OCI-LY3 (cell line): ENCODE results near the gene PADI2.
A peak's percentile ranks its signal among the peaks of the same experiment; 100 is the strongest.

ENCODE experiments used
- H2AFZ ChIP-seq: fragments of 200-600, 300-600 bp; shearing (Covaris generic); 2 replicates; pipeline ENCODE4 v1.6.0; 2014; ENCODE audit warnings: antibody characterized with exemption, low read depth, low read length
- H3K27ac ChIP-seq: fragments of 200-600, 300-600 bp; sonication (generic); 2 replicates; pipeline ENCODE4 v1.5.1; 2014; ENCODE audit warnings: mild to moderate bottlenecking, low read length, moderate library complexity, mixed read lengths
- H3K27me3 ChIP-seq: fragments of 200-600, 300-600 bp; sonication (generic); 2 replicates; pipeline ENCODE4 v1.6.1; 2014; ENCODE audit warnings: low read depth, low read length, mixed read lengths
- H3K36me3 ChIP-seq: fragments of 200-600, 300-600 bp; sonication (generic); replicated peaks from 2 replicates; pipeline ENCODE3; 2014; ENCODE audit warnings: low read depth, low read length, mixed read lengths
- H3K4me1 ChIP-seq: fragments of 300-600, 200-600 bp; sonication (generic); 2 replicates; pipeline ENCODE4 v1.6.1; 2014; ENCODE audit warnings: low read length, mixed read lengths
- H3K4me2 ChIP-seq: fragments of 200-600, 300-600 bp; sonication (generic); 2 replicates; pipeline ENCODE4 v1.6.1; 2014; ENCODE audit warnings: low read length, mixed read lengths
- H3K4me3 ChIP-seq: fragments of 300-600, 200-600 bp; sonication (generic); 2 replicates; pipeline ENCODE4 v1.5.1; 2014; ENCODE audit warnings: antibody characterized with exemption, mild to moderate bottlenecking, low read length, moderate library complexity
- H3K79me2 ChIP-seq: fragments of 300-600, 200-600 bp; shearing (Covaris generic); 2 replicates; pipeline ENCODE4 v1.6.1; 2014; ENCODE audit warnings: mild to moderate bottlenecking, low read length, mixed read lengths
- H3K9ac ChIP-seq: fragments of 300-600, 200-600 bp; shearing (Covaris generic); 2 replicates; pipeline ENCODE4 v1.6.0; 2014; ENCODE audit warnings: mild to moderate bottlenecking, low read length, moderate library complexity
- H3K9me3 ChIP-seq: fragments of 200-600, 300-600 bp; shearing (Covaris generic); 2 replicates; pipeline ENCODE4 v1.6.1; 2014; ENCODE audit warnings: low read length, mixed read lengths; ENCODE audit not compliant: insufficient read depth
- H4K20me1 ChIP-seq: fragments of 200-600, 300-600 bp; sonication (generic); 2 replicates; pipeline ENCODE4 v1.6.1; 2016; ENCODE audit warnings: low read length, mixed read lengths; ENCODE audit not compliant: insufficient read depth
- EZH2phosphoT487 ChIP-seq: fragments of 200-600 bp; shearing (Covaris generic); IDR thresholded peaks from 2 replicates; pipeline ENCODE4 v1.6.1; 2018; ENCODE audit warnings: antibody characterized with exemption, mixed run types, low read depth
- TF ChIP-seq, protein P1 (sequence below): fragments of 200-600, 300-600 bp; sonication (generic); IDR thresholded peaks from 2 replicates; pipeline ENCODE4 v1.5.1; 2014; ENCODE audit warnings: antibody characterized with exemption, low read length, low read depth

PADI2 gene

DNA sequence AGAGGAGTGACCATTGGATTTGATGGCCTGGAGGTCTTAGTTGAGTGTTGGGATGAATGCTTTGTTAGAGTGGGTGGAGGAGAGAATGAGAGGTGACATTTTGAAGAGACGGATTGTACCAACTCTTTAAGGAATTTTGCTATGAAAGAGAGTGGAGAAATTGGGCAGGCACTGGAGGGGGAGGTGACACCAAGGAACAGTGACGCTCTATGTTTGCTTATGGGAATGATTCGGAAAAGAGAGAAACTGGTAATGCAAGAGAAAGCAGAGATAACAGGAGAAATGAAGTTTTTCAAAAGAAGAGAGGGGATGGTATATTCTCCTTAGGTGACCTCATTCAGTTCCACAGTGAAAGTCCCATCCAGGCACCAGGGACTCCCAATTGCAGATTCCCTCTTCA lies 24.5 kb upstream of the PADI2 start:
- Histone ChIP-seq H4K20me1 (no peaks in the 10 kb centered on the region), H3K9me3 (no peaks in the 10 kb centered on the region), H3K79me2 (no peaks in the 10 kb centered on the region), H3K9ac (no peak overlapping the region), H3K4me3 (no peak overlapping the region), H3K27ac (peak overlapping the region; percentile 98), H3K27me3 (no peaks in the 10 kb centered on the region), H2AFZ (no peak overlapping the region), H3K36me3 (no peaks in the 10 kb centered on the region), H3K4me1 (peaks cover 43% of the 10 kb centered on the region), H3K4me2 (no peak overlapping the region)
- TF ChIP-seq, protein P1, sequence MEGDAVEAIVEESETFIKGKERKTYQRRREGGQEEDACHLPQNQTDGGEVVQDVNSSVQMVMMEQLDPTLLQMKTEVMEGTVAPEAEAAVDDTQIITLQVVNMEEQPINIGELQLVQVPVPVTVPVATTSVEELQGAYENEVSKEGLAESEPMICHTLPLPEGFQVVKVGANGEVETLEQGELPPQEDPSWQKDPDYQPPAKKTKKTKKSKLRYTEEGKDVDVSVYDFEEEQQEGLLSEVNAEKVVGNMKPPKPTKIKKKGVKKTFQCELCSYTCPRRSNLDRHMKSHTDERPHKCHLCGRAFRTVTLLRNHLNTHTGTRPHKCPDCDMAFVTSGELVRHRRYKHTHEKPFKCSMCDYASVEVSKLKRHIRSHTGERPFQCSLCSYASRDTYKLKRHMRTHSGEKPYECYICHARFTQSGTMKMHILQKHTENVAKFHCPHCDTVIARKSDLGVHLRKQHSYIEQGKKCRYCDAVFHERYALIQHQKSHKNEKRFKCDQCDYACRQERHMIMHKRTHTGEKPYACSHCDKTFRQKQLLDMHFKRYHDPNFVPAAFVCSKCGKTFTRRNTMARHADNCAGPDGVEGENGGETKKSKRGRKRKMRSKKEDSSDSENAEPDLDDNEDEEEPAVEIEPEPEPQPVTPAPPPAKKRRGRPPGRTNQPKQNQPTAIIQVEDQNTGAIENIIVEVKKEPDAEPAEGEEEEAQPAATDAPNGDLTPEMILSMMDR = no peak
- TF ChIP-seq EZH2phosphoT487 = no peak

DNA sequence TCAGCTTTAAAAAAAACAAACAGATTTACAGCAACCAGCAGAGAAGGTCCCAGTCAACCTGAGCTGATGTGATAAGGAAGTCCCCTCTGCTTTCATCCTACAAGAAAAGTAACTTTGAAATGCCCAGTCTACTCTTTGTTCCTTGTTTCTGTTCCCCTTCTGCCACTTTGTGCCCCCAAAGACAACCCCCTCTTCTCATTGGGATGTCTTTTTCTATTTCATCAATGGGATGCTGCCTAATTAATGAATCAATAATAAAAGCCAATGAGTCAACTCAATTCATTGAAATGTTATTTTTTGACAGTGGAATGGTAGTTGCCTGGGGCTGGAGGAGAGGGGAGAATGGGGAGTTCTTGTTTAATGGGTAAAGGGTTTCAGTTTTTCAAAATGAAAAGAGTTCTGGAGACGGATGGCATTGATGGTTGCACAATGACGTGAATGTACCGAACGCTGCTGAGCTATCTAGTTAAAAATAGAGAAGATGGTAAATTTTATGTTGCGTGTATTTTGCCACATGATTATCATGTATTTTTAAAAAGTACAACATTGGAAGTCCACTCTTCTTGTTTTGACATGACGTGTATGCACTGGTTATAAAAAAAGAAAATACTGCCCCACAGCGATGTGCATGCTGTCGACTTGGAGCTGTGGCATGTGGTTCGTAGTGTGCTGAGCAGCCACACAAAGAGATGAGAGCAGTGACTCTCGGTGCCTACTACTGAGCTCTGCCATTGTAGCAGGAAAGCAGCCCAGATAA lies 22.4 kb upstream of the PADI2 start:
- H4K20me1 ChIP-seq = no peaks in the 10 kb centered on the region
- peak overlapping the region; percentile 76 for H3K4me2 ChIP-seq
- TF ChIP-seq, protein P1 = peak; percentile 34; the same call in 1 of the 2 replicates
- TF ChIP-seq EZH2phosphoT487 = no peak
- no peaks in the 10 kb centered on the region for H3K27me3 ChIP-seq
- peaks cover 49% of the 10 kb centered on the region for H3K4me1 ChIP-seq
- no peaks in the 10 kb centered on the region for H3K9me3 ChIP-seq
- no peaks in the 10 kb centered on the region for H3K79me2 ChIP-seq
- H3K9ac ChIP-seq = peak overlapping the region; percentile 89
- no peaks in the 10 kb centered on the region for H3K36me3 ChIP-seq
- H2AFZ ChIP-seq = no peak overlapping the region
- H3K27ac ChIP-seq = peak overlapping the region; percentile 98
- H3K4me3 ChIP-seq = peak overlapping the region; percentile 47

DNA sequence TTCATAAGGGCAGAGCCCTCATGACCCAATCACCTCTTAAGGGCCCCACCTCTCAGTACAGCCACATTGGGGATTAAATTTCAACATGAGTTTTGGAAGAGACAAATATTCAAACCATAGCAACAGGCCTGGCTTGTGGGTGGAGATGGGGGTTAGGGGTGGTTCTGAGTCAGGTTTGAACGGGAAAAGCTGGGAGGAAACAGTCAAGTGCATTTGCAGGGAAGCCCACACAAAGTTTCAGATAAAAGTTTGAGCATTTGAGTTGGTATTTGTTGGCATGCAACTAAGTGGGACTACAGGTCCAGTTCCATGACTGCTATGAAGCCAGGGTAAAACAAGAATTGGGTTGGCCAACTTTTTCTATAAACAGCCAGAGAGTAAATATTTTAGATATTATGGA lies 21.0 kb upstream of the PADI2 start:
- H3K9ac ChIP-seq = peak overlapping the region; percentile 89; the same call in 1 of the 2 replicates
- H3K36me3 ChIP-seq = no peaks in the 10 kb centered on the region
- peaks cover 49% of the 10 kb centered on the region for H3K4me1 ChIP-seq
- H3K9me3 ChIP-seq = no peaks in the 10 kb centered on the region
- H3K4me2 ChIP-seq = peak overlapping the region; percentile 76; the same call in 1 of the 2 replicates
- no peak overlapping the region for H2AFZ ChIP-seq
- no peaks in the 10 kb centered on the region for H3K27me3 ChIP-seq
- H4K20me1 ChIP-seq = no peaks in the 10 kb centered on the region
- peak overlapping the region; percentile 98 for H3K27ac ChIP-seq
- no peaks in the 10 kb centered on the region for H3K79me2 ChIP-seq
- TF ChIP-seq, protein P1 = no peak
- no peak for TF ChIP-seq EZH2phosphoT487
- no peak overlapping the region for H3K4me3 ChIP-seq

DNA sequence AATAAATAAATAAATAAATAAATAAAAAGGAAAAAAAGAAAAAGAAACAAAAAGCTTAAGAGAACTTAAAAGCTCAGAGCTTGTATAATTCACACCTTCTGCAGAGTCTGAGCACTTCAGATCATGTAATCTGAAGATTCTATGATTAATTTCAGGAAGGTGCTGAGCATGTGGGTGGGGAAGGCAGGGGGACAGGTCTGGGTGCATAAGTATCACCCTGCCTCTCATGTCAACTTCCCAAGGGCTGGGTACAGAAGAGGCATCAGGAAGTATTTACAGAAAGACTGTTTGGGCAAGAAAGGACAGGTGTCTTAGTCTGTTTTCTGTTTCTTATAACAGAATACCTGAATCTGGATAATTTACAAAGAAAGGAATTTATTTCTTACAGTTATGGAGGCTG lies 20.4 kb upstream of the PADI2 start:
- peak overlapping the region; percentile 98 for H3K27ac ChIP-seq
- no peak overlapping the region for H3K4me3 ChIP-seq
- no peak for TF ChIP-seq EZH2phosphoT487
- TF ChIP-seq, protein P1 = no peak
- H3K4me2 ChIP-seq = peak overlapping the region; percentile 32; the same call in 1 of the 2 replicates
- no peaks in the 10 kb centered on the region for H3K79me2 ChIP-seq
- H3K4me1 ChIP-seq = peaks cover 49% of the 10 kb centered on the region
- peak overlapping the region; percentile 7; the same call in 1 of the 2 replicates for H2AFZ ChIP-seq
- H3K9me3 ChIP-seq = no peaks in the 10 kb centered on the region
- no peaks in the 10 kb centered on the region for H4K20me1 ChIP-seq
- no peaks in the 10 kb centered on the region for H3K36me3 ChIP-seq
- H3K27me3 ChIP-seq = no peaks in the 10 kb centered on the region
- H3K9ac ChIP-seq = peak overlapping the region; percentile 89; the same call in 1 of the 2 replicates
